ENCODE data around the gene CYREN. TPM values are rescaled to one million over a fixed set of nuclear protein-coding genes. Genes with fewer than 3 reads are reported as not detected.

Gene CYREN
- total and polyA plus RNA-seq, 9 of the 15 experiments (the other 6 are each of a cell fraction or from before 2014, with no cell fraction given): 13.9 to 108 (median 88.8) TPM

DNA sequence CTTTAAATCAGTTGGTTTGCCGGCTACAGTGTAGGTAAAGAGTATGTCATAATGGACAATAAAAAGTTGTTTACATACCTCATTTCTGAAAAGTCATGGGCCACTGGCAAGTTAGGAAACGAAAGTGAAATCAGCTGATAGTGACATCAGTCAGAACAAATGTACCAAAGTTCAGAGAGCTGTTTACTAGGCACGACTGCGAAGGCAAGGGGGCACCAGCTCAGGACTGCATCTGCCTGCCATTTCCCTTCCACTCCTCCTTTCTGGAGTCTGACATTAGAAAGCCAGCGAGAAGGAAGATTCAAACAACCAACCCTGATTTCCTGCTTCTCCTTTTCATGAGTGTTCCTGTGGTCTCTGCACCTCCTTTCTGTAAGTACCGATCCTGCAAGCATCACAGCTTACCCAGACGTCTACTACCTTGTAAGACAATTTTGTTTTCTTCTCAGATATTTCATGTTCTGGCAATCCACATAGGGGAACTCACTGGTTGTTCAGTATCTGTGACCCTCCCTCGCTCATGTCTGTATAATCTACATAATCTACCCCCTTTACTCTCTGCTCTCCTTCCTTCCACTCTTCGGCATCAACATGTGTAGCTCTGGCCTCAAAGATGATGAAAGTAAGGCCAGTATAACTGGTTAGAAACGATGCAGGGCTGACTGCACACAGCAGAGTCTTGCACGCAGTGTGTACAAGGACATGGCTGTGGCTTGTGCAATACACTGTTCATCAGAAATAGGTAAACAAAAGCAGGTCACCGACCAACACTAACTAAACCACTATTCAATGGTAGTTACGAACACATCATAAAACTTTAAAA lies 22.4 kb downstream of the CYREN start, which contains the start of gene TMEM140 (continued):
- TF ChIP-seq SMARCC2 (IDR thresholded peaks at IDR 0.05; ENCODE audit: low read depth) (peak; percentile 10; the same call in 1 of the 2 replicates), HDAC3 (IDR thresholded peaks at IDR 0.05; ENCODE audit: borderline replicate concordance, partially characterized antibody) (no peak), HNRNPLL (IDR thresholded peaks at IDR 0.05; ENCODE audit: low read depth, low read length, poor library complexity, severe bottlenecking) (no peak), ZNF778 (CRISPR knock-in tag; IDR thresholded peaks at IDR 0.05) (no peak), KAT7 (CRISPR knock-in tag; IDR thresholded peaks at IDR 0.05; ENCODE audit: borderline replicate concordance) (no peak), NELFE (IDR thresholded peaks at IDR 0.05; ENCODE audit: insufficient read depth, insufficient read length) (no peak), PHF21A (IDR thresholded peaks at IDR 0.05; ENCODE audit: borderline replicate concordance, low read depth) (no peak), KLF16 (IDR thresholded peaks at IDR 0.05) (no peak), NCOA2 (IDR thresholded peaks at IDR 0.05; ENCODE audit: partially characterized antibody in 2 of 2) (no peak)
- TF ChIP-seq, protein P1, sequence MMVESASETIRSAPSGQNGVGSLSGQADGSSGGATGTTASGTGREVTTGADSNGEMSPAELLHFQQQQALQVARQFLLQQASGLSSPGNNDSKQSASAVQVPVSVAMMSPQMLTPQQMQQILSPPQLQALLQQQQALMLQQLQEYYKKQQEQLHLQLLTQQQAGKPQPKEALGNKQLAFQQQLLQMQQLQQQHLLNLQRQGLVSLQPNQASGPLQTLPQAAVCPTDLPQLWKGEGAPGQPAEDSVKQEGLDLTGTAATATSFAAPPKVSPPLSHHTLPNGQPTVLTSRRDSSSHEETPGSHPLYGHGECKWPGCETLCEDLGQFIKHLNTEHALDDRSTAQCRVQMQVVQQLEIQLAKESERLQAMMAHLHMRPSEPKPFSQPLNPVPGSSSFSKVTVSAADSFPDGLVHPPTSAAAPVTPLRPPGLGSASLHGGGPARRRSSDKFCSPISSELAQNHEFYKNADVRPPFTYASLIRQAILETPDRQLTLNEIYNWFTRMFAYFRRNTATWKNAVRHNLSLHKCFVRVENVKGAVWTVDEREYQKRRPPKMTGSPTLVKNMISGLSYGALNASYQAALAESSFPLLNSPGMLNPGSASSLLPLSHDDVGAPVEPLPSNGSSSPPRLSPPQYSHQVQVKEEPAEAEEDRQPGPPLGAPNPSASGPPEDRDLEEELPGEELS (CRISPR knock-in tag; IDR thresholded peaks at IDR 0.05; ENCODE audit: borderline replicate concordance): no peak
- TF ChIP-seq, protein P2, sequence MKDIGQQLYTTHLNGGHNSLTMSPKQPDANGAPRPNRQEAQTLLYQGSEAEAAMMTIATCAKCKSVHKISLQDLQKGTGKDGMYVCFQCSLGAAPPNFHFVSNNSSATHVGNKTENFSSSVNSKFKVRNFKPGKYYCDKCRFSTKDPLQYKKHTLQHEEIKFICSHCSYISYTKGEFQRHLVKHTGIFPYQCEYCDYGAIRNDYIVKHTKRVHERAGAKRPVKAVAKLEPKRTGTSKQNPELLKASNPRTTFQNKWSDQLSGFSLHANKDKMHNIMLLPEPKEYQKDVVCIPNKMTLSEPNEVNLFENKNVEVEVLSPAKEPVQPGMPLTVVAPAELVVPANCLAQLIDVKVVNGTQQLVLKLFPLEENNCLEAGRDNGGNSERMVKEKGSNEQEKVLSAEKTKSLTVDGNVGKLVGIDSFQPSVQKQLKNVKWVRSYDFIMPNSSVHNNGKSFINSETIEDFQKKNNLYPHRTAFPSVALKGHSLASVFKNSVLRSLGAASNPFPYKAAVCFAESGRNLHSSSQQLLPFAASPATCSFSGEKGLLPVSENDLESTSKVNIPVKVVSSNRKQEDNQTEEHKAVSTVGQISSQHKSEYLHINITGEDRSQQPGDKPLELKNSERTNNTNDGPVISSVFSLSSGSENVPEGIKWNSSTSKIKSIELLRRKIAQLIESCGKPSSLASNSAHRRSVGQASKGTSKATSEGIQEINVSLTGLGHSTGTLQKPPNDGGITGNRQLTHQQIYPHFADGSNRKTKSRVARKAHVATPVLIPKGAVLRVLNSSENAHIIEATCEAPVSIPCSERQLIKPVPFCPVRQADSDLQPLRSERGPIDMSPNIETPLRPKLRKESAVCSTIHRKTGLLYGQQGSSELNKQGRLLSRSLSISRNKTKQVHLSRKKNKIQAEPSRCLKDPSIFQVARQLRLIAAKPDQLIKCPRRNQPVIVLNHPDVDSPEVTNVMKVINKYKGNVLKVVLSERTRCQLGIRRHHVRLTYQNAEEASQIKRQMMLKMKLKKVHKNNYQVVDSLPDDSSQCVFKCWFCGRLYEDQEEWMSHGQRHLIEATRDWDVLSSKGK (CRISPR knock-in tag; IDR thresholded peaks at IDR 0.05): no peak
- TF ChIP-seq, protein P3, sequence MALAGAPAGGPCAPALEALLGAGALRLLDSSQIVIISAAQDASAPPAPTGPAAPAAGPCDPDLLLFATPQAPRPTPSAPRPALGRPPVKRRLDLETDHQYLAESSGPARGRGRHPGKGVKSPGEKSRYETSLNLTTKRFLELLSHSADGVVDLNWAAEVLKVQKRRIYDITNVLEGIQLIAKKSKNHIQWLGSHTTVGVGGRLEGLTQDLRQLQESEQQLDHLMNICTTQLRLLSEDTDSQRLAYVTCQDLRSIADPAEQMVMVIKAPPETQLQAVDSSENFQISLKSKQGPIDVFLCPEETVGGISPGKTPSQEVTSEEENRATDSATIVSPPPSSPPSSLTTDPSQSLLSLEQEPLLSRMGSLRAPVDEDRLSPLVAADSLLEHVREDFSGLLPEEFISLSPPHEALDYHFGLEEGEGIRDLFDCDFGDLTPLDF (CRISPR knock-in tag; IDR thresholded peaks at IDR 0.05): no peak
- TF ChIP-seq, protein P4, sequence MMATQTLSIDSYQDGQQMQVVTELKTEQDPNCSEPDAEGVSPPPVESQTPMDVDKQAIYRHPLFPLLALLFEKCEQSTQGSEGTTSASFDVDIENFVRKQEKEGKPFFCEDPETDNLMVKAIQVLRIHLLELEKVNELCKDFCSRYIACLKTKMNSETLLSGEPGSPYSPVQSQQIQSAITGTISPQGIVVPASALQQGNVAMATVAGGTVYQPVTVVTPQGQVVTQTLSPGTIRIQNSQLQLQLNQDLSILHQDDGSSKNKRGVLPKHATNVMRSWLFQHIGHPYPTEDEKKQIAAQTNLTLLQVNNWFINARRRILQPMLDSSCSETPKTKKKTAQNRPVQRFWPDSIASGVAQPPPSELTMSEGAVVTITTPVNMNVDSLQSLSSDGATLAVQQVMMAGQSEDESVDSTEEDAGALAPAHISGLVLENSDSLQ (IDR thresholded peaks at IDR 0.05): peak; percentile 55; the same call in 1 of the 2 replicates
- TF ChIP-seq, protein P5, sequence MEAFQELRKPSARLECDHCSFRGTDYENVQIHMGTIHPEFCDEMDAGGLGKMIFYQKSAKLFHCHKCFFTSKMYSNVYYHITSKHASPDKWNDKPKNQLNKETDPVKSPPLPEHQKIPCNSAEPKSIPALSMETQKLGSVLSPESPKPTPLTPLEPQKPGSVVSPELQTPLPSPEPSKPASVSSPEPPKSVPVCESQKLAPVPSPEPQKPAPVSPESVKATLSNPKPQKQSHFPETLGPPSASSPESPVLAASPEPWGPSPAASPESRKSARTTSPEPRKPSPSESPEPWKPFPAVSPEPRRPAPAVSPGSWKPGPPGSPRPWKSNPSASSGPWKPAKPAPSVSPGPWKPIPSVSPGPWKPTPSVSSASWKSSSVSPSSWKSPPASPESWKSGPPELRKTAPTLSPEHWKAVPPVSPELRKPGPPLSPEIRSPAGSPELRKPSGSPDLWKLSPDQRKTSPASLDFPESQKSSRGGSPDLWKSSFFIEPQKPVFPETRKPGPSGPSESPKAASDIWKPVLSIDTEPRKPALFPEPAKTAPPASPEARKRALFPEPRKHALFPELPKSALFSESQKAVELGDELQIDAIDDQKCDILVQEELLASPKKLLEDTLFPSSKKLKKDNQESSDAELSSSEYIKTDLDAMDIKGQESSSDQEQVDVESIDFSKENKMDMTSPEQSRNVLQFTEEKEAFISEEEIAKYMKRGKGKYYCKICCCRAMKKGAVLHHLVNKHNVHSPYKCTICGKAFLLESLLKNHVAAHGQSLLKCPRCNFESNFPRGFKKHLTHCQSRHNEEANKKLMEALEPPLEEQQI (IDR thresholded peaks at IDR 0.05): no peak
- TF ChIP-seq, protein P6, sequence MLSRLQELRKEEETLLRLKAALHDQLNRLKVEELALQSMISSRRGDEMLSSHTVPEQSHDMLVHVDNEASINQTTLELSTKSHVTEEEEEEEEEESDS (CRISPR knock-in tag; IDR thresholded peaks at IDR 0.05): no peak
